DMS153 treated with DMSO at 0.1 percent for 48 hours (cell line): Measurements from ENCODE around the gene VSIG1.

Experiments used
- DNase-seq: peaks from one replicate; lab custom pipeline; 2025; ENCODE audit not compliant: unreplicated experiment; lab: John Stamatoyannopoulos, UW

Gene VSIG1

GRCh38 chrX:108064001-108064400 lies 19.1 kb downstream of the VSIG1 start:
- DNase-seq, result no peak

- no peak for DNase-seq
Measured at GRCh38 chrX:108064613-108065012, 19.7 kb downstream of the VSIG1 start.

GRCh38 chrX:108068121-108068520 lies 23.3 kb downstream of the VSIG1 start:
- DNase-seq, result no peak

- DNase-seq, result no peak
Measured at GRCh38 chrX:108070891-108071290, 26.0 kb downstream of the VSIG1 start.

- no peak for DNase-seq
Measured at GRCh38 chrX:108071578-108071977, 26.7 kb downstream of the VSIG1 start.

- DNase-seq, result no peak
Measured at GRCh38 chrX:108072746-108073145, 27.9 kb downstream of the VSIG1 start.

GRCh38 chrX:108081110-108081509 lies 36.2 kb downstream of the VSIG1 start:
- DNase-seq, result no peak

- DNase-seq, result no peak
Measured at GRCh38 chrX:108087792-108088191, 42.9 kb downstream of the VSIG1 start.

GRCh38 chrX:108088511-108088910 lies 43.6 kb downstream of the VSIG1 start:
- no peak for DNase-seq

GRCh38 chrX:108090491-108091263 lies 45.8 kb downstream of the VSIG1 start:
- no peak for DNase-seq

GRCh38 chrX:108091264-108091877 lies 46.5 kb downstream of the VSIG1 start, which contains the start of the genes ATG4A and PSMD10:
Gene ATG4A (plus strand): TSS chrX:108091778. CDS start chrX:108091827, 49 bp downstream.
Gene PSMD10 (minus strand): TSS chrX:108091542. CDS start chrX:108091520, 22 bp downstream.
- DNase-seq, result peak; percentile 69

- DNase-seq, result no peak
Measured at GRCh38 chrX:108091878-108092291, 47.0 kb downstream of the VSIG1 start.

GRCh38 chrX:108097380-108097779 lies 52.5 kb downstream of the VSIG1 start:
- DNase-seq, result no peak

- no peak for DNase-seq
Measured at GRCh38 chrX:108105473-108105872, 60.6 kb downstream of the VSIG1 start.

GRCh38 chrX:108114541-108114940 lies 69.7 kb downstream of the VSIG1 start:
- DNase-seq, result no peak

- DNase-seq, result no peak
Measured at GRCh38 chrX:108117988-108118387, 73.1 kb downstream of the VSIG1 start.

GRCh38 chrX:108121291-108121690 lies 76.4 kb downstream of the VSIG1 start:
- no peak for DNase-seq

- no peak for DNase-seq
Measured at GRCh38 chrX:108122748-108123147, 77.9 kb downstream of the VSIG1 start.

GRCh38 chrX:108123591-108124366 lies 78.9 kb downstream of the VSIG1 start:
- DNase-seq, result no peak

- no peak for DNase-seq
Measured at GRCh38 chrX:108126661-108127060, 81.8 kb downstream of the VSIG1 start.

GRCh38 chrX:108127152-108127551 lies 82.3 kb downstream of the VSIG1 start:
- no peak for DNase-seq
